Peyer's patch (tissue), 4 donors: Measurements from ENCODE around the gene SV2B.

Experiments
- CTCF ChIP-seq, 6 experiments: fragments of 450-650 bp in 4 of 6; fragments of 200-600 bp in 2 of 6; sonication (generic) in 1 of 6; IDR thresholded peaks; one replicate each; pipeline ENCODE4 v1.5.1; 2017 to 2019; ENCODE audit warnings: antibody characterized with exemption in 6 of 6, mild to moderate bottlenecking in 3 of 6, moderate library complexity in 1 of 6
- POLR2A ChIP-seq, 2 donors: fragments of 450-650 bp; IDR thresholded peaks; one replicate each; pipeline ENCODE4 v1.5.1; 2017; ENCODE audit warnings: antibody characterized with exemption in 2 of 2, mild to moderate bottlenecking in 2 of 2, moderate library complexity in 2 of 2

GRCh38 chr15:91122296-91122695 is 22.2 kb downstream of the SV2B start:
- TF ChIP-seq CTCF (IDR thresholded peaks at IDR 0.05), result no peak
- no peak for TF ChIP-seq POLR2A (IDR thresholded peaks at IDR 0.05)
